HG03565 (cell line): ENCODE measurements around the gene POFUT2.
A peak's percentile ranks its signal among the peaks of the same experiment; 100 is the strongest.

ENCODE experiments used
- ATAC-seq: cut with Tn5 transposase; IDR thresholded peaks from one replicate; pipeline ENCODE4 v1.9.1; 2021; ENCODE audit warnings: mild to moderate bottlenecking, moderate library complexity; ENCODE audit not compliant: unreplicated experiment

The POFUT2 gene

GRCh38 chr21:45287438-45288391, at the start of gene POFUT2:
Gene POFUT2, minus strand, starts transcription at chr21:45287895. Its CDS starts 24 bp downstream, at chr21:45287871.
- ATAC-seq = peak; percentile 60

DNA sequence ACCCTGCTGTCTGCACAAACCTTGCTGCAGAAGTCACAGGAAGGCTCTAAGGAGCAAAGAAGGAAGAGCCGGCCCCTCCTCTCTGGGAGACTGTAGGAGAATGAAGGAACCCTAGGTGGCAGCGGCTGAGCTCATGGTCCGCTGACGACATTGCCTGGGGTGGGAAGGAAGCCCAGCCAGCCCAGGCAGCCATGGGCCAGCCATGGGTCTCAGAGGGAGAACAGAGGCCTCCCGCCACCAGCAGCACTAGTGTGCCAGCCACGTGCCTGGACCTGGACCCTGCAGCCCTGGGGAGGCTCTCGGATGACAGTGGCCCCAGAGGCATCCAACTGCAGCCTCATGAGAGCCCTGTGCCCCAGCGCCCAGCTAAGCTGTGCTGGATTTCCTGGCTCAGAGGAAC, 49.2 kb upstream of the POFUT2 start:
- no peak for ATAC-seq

GRCh38 chr21:45336535-45336810, 48.8 kb upstream of the POFUT2 start:
- ATAC-seq = no peak

DNA sequence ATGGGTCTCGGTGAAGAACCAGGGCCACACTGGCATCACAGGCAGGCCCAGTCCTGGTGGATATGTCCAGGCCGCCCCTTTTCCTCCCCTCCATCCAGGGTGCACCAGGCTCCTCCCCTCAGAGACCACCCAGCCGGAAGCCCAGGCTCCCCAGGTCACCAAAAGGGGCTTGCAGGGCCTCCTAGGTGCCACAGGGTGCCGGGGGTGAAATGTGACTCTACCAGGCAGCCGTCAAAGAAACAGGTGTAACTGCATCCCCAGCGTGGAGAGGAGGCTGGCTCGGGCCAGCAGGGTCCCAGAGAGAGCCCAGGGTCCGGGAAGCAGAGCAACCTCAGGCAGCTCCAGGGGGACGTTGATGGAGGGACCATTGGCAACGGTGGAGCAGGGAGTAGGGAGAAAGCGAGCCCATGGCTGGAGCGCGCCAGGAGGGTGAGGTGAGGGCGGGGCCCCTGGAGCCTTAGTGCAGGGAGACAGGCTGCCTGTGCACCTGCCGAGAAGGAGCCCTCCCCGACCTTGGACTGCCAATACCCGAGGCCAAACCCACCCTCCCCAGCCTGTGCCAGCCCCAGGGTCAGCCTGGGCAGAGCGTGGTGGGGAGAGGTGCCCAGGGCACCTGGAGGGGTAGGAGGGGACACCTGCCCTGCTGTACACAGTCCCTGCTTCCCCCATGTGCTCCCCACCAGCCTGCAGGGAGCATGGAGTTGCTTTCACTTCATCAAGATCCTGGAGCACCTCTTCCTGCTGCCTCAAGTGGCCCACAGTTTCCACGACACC, 48.3 kb upstream of the POFUT2 start:
- no peak for ATAC-seq

- no peak for ATAC-seq
Measured at GRCh38 chr21:45335151-45335760, 47.6 kb upstream of the POFUT2 start.

DNA sequence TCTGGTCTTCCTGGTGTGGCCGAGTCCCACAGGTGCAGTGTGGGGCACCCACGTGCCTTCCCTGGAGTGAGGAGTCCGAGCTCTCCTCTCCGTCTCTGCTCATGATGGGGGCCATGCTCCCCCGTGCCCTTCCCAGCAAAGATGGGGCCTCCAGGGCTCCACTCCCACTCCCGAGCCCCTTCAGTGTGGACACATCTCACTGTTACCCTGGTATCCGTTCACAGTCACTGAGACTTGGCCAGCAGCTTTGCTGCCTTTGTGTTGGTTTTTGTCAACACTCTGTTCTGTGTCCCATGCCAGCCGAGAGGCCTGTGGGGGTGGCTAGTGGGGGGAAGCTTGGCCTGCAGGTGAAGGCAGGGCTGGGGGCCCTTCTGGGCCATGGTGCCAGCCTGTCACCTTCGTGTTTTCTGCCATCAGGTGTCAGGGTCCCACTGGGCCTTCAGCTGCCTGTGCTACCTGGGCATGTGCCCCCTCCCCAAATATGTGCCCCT, 46.9 kb upstream of the POFUT2 start:
- no peak for ATAC-seq

GRCh38 chr21:45334134-45334533, 46.4 kb upstream of the POFUT2 start:
- ATAC-seq = no peak

- no peak for ATAC-seq
Measured at GRCh38 chr21:45333583-45334121, 46.0 kb upstream of the POFUT2 start.

GRCh38 chr21:45332981-45333582, 45.4 kb upstream of the POFUT2 start:
- ATAC-seq = no peak

- ATAC-seq = no peak
Measured at GRCh38 chr21:45332415-45332814, 44.7 kb upstream of the POFUT2 start.

- no peak for ATAC-seq
Measured at GRCh38 chr21:45331531-45332147, 43.9 kb upstream of the POFUT2 start.

GRCh38 chr21:45330851-45331261, 43.2 kb upstream of the POFUT2 start:
- no peak for ATAC-seq

- no peak for ATAC-seq
Measured at GRCh38 chr21:45330075-45330781, 42.5 kb upstream of the POFUT2 start.

DNA sequence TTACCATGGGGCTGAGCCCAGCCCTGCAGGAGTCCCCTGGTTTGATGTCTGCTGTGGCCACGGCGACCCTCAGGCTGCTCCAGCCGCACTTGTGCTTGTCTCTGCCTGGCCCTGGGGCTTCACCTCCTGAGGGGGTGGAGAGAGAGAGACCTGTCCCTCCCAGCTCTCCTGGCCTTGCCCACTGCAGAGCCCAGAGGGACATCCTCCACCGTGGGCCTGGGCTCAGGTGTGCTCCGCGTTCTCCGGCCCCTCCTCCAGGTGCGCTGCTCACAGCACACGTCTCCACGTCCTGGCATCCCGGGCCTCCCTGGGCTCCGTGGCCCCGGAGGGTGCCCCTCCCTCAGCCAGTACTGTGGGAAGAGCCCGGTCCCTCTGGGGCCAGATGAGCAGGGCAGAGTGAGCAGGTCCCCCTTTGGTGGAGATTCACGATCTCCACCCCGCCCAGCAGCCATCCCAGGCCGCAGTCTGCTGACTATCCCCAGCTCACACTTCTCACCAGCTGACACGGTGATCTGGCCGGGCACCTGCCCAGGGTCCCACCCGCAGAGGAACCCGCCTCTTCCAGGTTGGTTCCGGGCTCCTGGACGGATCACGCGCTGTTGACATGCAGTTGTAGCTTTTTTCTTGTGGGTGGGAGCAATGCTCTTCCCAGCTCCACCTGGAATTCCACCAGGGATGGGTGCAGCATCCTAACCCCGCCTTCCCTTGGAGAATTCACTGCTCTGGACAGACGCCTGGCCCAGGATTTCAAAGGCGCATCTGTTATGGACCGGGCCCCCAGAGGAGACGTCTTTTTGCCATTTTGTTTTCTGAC, 41.8 kb upstream of the POFUT2 start:
- no peak for ATAC-seq

DNA sequence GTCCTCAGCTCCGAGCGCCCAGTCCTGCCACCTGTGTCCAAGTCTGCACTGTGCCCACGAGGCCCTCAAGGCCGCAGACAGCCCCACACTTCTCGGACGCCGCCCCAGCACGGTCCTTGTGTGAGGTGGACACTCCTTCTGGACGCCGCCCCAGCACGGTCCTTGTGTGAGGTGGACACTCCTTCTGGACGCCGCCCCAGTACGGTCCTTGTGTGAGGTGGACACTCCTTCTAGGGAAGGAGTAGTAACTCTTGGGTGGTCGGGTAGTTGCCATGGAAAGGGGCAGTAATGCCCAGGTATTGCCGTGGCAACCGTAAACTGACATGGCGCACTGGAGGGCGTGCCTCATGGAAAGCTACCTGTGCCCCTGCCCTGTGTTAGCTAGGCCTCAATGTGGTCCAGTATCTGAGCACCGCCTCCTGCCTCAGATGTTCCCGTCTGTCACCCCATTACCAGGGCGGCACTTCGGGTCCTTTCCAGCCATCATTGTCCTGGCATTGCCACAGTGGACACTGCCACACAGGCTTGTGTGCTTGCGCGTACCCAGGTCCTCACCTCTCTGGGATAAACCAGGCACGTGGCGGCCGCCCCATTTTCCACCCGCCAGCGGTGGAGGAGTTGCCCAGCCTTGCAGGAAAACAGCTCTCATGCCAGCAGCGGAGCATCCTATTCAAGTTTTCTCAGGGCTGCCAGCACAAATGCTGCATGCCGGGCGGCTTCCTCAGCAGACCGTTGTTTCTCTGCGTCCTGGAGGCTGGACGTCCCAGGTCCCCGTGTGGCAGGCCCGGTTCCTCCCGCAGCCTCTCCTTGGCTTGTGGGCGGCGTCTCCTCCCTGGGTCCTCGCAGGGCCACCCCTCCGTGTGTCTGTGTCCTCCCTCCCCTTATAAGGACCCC, 40.8 kb upstream of the POFUT2 start:
- ATAC-seq = no peak

GRCh38 chr21:45327441-45328197, 39.9 kb upstream of the POFUT2 start:
- ATAC-seq = no peak

DNA sequence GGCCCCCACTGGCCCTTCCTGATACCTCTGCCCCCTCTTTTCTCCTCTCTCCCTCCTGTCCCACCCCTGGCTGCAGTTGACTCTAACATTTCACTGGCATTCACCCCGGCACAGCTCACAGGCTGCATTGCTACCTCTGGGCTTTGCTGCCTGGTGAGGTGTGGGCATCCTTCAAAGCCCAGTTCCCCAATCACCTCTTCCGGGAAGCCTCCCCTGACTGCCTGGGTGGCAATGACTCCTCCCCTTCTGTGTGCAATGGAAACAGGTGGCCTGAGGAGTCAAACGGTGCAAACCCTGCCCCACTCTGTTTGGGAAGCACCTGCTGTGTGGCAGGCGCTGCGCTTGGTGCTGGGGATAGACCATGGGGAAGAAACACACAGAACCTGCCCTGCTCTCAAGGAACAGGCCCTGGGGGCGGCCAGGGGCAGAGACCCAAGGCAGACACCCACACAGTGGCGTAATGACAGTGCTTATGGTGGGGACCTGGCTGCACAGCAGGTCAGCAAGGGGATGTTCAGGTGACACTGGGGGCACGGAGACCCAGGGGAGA, 39.3 kb upstream of the POFUT2 start:
- no peak for ATAC-seq
